Measurements from ENCODE around the gene PSMB9.
A peak's percentile ranks its signal among the peaks of the same experiment; 100 is the strongest.

The PSMB9 gene

GRCh38 chr6:32854376-32855178 lies 585 bp downstream of the PSMB9 start:
- peak overlapping the region; percentile 77; the same call in 1 of the 2 replicates for H3K27ac ChIP-seq
- TF ChIP-seq ZFX (IDR thresholded peaks at IDR 0.05; ENCODE audit: borderline replicate concordance) (no peak), CTCF (IDR thresholded peaks at IDR 0.05) (no peak)

- no peak overlapping the region for H3K27ac ChIP-seq
Measured at GRCh38 chr6:32855467-32856174, 1.6 kb downstream of the PSMB9 start.

GRCh38 chr6:32857156-32857891 lies 3.3 kb downstream of the PSMB9 start:
- H3K27ac ChIP-seq, result no peak overlapping the region
- no peak for TF ChIP-seq CTCF (IDR thresholded peaks at IDR 0.05)
- TF ChIP-seq ZFX (IDR thresholded peaks at IDR 0.05; ENCODE audit: borderline replicate concordance), result no peak

More at GRCh38 chr6:32855467-32856174, 1.6 kb downstream of the PSMB9 start:
- no peak for TF ChIP-seq ZFX (IDR thresholded peaks at IDR 0.05; ENCODE audit: borderline replicate concordance)
- no peak for TF ChIP-seq CTCF (IDR thresholded peaks at IDR 0.05)

GRCh38 chr6:32858194-32858593 lies 4.2 kb downstream of the PSMB9 start:
- TF ChIP-seq CTCF (IDR thresholded peaks at IDR 0.05) (no peak), ZFX (IDR thresholded peaks at IDR 0.05; ENCODE audit: borderline replicate concordance) (no peak)

GRCh38 chr6:32860674-32861073 lies 6.7 kb downstream of the PSMB9 start:
- no peak for TF ChIP-seq CTCF (IDR thresholded peaks at IDR 0.05)
- TF ChIP-seq ZFX (IDR thresholded peaks at IDR 0.05; ENCODE audit: borderline replicate concordance), result no peak
- H3K27ac ChIP-seq, result no peak overlapping the region

More at GRCh38 chr6:32858194-32858593, 4.2 kb downstream of the PSMB9 start:
- no peak overlapping the region for H3K27ac ChIP-seq

GRCh38 chr6:32862725-32863124 lies 8.7 kb downstream of the PSMB9 start:
- no peak overlapping the region for H3K27ac ChIP-seq
- TF ChIP-seq CTCF (IDR thresholded peaks at IDR 0.05) (no peak), ZFX (IDR thresholded peaks at IDR 0.05; ENCODE audit: borderline replicate concordance) (no peak)
